Spleen (tissue), 11 donors: ENCODE results near the gene VWC2. TPM values are rescaled to one million over a fixed set of nuclear protein-coding genes. Genes with fewer than 3 reads are reported as not detected.

Experiments
- DNase-seq: peaks from one replicate; pipeline ENCODE4 v3.0.0-alpha.2; 2020
- H3K27ac ChIP-seq, 8 donors: fragments of 200-600 bp; sonication (generic) in 7 of 8; 1 replicate in 4 of 8; 2 replicates in 4 of 8; pipeline versions ENCODE4 v1.5.0 to v1.8.0; 2016 to 2021; ENCODE audit warnings: inconsistent platforms in 4 of 8, mild to moderate bottlenecking in 4 of 8, moderate library complexity in 1 of 8
- H3K27me3 ChIP-seq, 7 donors: fragments of 200-600 bp; sonication (generic) in 6 of 7; replicated peaks in 1 of 7; 1 replicate in 4 of 7; 2 replicates in 3 of 7; pipeline versions ENCODE4 v1.5.0 to v1.8.0; 2016 to 2021; ENCODE audit warnings: inconsistent platforms in 3 of 7, mild to moderate bottlenecking in 1 of 7
- H3K36me3 ChIP-seq, 6 donors: fragments of 200-600 bp; sonication (generic) in 5 of 6; 1 replicate in 4 of 6; 2 replicates in 2 of 6; pipeline versions ENCODE4 v1.5.0 to v1.8.0; 2016 to 2021; ENCODE audit warnings: inconsistent platforms in 2 of 6
- H3K4me1 ChIP-seq, 6 donors: fragments of 200-600 bp; sonication (generic) in 5 of 6; 1 replicate in 3 of 6; 2 replicates in 3 of 6; pipeline versions ENCODE4 v1.5.0 to v1.8.0; 2016 to 2021; ENCODE audit warnings: inconsistent platforms in 3 of 6
- H3K4me3 ChIP-seq, 8 donors: fragments of 200-600 bp; sonication (generic) in 7 of 8; 1 replicate in 4 of 8; 2 replicates in 4 of 8; pipeline versions ENCODE4 v1.5.0 to v1.8.0; 2016 to 2021; ENCODE audit warnings: inconsistent platforms in 4 of 8, mild to moderate bottlenecking in 4 of 8, moderate library complexity in 2 of 8
- H3K9me3 ChIP-seq, 8 donors: fragments of 200-600 bp; sonication (generic) in 7 of 8; 1 replicate in 4 of 8; 2 replicates in 4 of 8; pipeline versions ENCODE4 v1.5.0 to v1.8.0; 2016 to 2021; ENCODE audit warnings: inconsistent platforms in 4 of 8
- POLR2A ChIP-seq, 3 donors: fragments of 450-650 bp; IDR thresholded peaks; one replicate each; pipeline ENCODE4 v1.5.1; 2017; ENCODE audit warnings: antibody characterized with exemption in 3 of 3, mild to moderate bottlenecking in 1 of 3
- POLR2AphosphoS5 ChIP-seq, 3 donors: sonication (generic); formaldehyde crosslinking; IDR thresholded peaks; one replicate each; pipeline ENCODE4 v1.5.1; 2017; ENCODE audit warnings: antibody characterized with exemption in 3 of 3
- WGBS, 5 donors: extraction: QIAGEN DNeasy Blood & Tissue Kit in 3 of 5; methylation state at CpG; one replicate each; pipeline versions ENCODE4 v1.1.5 to v1.1.7; 2013 to 2018; 5-methylcytosine and 5-hydroxymethylcytosine counted together
- intact Hi-C: fragments of 100-400 bp; cut with DNase I; formaldehyde crosslinking; loops from one replicate; pipeline ENCODE4 v1.15.0; 2023; ENCODE audit warnings: low total_unique reads
- polyA plus RNA-seq, 3 donors: library from polyadenylated mRNA; stranded (reverse); fragments of 200-250 nt; gene quantifications; one replicate each; pipeline ENCODE4 v1.2.1, GENCODE V29; 2013
- total RNA-seq, 7 donors: library from RNA; depleted of rRNA in 3 of 7; stranded (reverse); fragments of >200 nt in 3 of 7; fragmentation: NEBNext Ultra II Directional in 4 of 7; extraction: Animal tissue kit (Norgen Biotek cat#: 25700) in 4 of 7; gene quantifications; one replicate each; pipeline versions ENCODE4 v1.1.0 to v1.2.1, GENCODE V29; 2016 to 2021
- TF ChIP-seq, protein P1 (sequence below), 11 experiments: fragments of 200-600 bp in 7 of 11; fragments of 450-650 bp in 4 of 11; sonication (generic) in 4 of 11; IDR thresholded peaks in 8 of 11; conservative IDR thresholded peaks in 3 of 11; 1 replicate in 7 of 11; 2 replicates in 4 of 11; pipeline versions ENCODE4 v1.4.0 to v1.8.0; 2016 to 2021; ENCODE audit warnings: antibody characterized with exemption in 11 of 11, inconsistent platforms in 4 of 11, mild to moderate bottlenecking in 1 of 11
- donor health status: healthy with polysubstance abuse.
- donor health status: DM: no; HTN: no; CAD: no; lungs with moderate emphysema.
- donor health status: DM: no; HTN: no; CAD: no.
- donor health status: Bipolar disorder and iron deficiency.
- donor health status: healthy.
- donor health status: DM: no; HTN: no; CAD: no.
- donor health status: DM: yes; HTN: yes; CAD: no.

VWC2 gene
- total and polyA plus RNA-seq, 10 donors: under 0.01 to 0.11 (median 0.07) TPM; not detected in 7

DNA sequence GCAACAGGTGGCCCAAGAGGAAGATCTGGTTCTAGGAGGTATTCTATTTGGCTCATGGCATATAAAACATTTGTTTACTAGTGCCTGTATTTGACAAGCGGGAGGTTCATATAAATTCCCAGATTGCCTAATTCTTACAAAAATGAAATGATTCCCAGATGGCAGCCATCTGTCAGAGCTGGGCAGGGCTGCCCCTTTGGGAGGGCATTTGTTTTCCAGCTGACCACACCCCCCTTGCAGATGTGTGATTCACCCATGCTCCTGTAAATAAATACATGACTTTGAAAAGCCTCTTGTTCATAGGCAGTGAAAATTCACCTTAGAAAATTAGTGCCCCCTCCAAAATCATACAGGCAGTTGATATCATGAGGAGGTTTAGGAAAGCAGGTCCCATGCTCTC lies 8.6 kb downstream of the VWC2 start:
- Histone ChIP-seq H3K9me3 (no peaks in the 10 kb centered on the region), H3K36me3 (no peaks in the 10 kb centered on the region), H3K27ac (no peak overlapping the region), H3K27me3 (peaks cover 0 to 19% (median 2%) of the 10 kb centered on the region in 7 donors), H3K4me3 (no peak overlapping the region), H3K4me1 (no peaks in the 10 kb centered on the region)
- no peak for DNase-seq
- intact Hi-C loops: no loop called here
- WGBS, 5 donors: 75 to 97% (median 91%) methylated on average over 1 of the region's 1 CpG
- TF ChIP-seq POLR2AphosphoS5 (IDR thresholded peaks at IDR 0.05): no peak

DNA sequence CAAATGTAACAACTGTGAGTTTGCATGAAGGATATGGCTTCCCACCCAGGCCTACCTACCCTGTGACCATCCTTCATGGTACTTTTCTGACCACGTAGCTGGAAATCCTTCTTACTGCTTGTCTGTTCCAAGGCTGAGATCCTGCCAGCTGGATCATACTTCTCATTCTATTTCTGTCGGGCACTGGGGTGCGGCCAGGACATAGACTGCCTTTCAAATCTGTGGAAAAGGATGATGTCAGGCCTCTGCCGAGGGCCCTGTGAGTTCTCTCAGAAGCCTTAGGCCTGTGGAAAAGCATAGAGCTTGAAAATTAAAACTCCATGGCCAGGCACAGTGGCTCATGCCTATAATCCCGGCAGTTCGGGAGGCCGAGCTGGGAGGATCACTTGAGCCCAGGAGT lies 10.0 kb downstream of the VWC2 start:
- no peaks in the 10 kb centered on the region for H3K4me1 ChIP-seq
- TF ChIP-seq, protein P1, sequence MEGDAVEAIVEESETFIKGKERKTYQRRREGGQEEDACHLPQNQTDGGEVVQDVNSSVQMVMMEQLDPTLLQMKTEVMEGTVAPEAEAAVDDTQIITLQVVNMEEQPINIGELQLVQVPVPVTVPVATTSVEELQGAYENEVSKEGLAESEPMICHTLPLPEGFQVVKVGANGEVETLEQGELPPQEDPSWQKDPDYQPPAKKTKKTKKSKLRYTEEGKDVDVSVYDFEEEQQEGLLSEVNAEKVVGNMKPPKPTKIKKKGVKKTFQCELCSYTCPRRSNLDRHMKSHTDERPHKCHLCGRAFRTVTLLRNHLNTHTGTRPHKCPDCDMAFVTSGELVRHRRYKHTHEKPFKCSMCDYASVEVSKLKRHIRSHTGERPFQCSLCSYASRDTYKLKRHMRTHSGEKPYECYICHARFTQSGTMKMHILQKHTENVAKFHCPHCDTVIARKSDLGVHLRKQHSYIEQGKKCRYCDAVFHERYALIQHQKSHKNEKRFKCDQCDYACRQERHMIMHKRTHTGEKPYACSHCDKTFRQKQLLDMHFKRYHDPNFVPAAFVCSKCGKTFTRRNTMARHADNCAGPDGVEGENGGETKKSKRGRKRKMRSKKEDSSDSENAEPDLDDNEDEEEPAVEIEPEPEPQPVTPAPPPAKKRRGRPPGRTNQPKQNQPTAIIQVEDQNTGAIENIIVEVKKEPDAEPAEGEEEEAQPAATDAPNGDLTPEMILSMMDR (IDR thresholded peaks at IDR 0.05 in 8 of 11, conservative IDR thresholded peaks at IDR 0.05 in 3 of 11): no peak
- no peak overlapping the region for H3K27ac ChIP-seq
- no peaks in the 10 kb centered on the region for H3K36me3 ChIP-seq
- 80 to 87% (median 86%) methylated on average over 7 of the region's 7 CpGs for WGBS, 5 donors
- H3K27me3 ChIP-seq: peaks cover 0 to 4% (median 0%) of the 10 kb centered on the region in 7 donors
- intact Hi-C loops: no loop called here
- no peaks in the 10 kb centered on the region for H3K9me3 ChIP-seq
- no peak for DNase-seq
- no peak overlapping the region for H3K4me3 ChIP-seq

- H3K27me3 ChIP-seq: no peaks in the 10 kb centered on the region
- H3K27ac ChIP-seq: no peak overlapping the region
- intact Hi-C loops: no loop called here
- TF ChIP-seq, protein P1 (IDR thresholded peaks at IDR 0.05 in 8 of 11, conservative IDR thresholded peaks at IDR 0.05 in 3 of 11): no peak
- TF ChIP-seq POLR2AphosphoS5 (IDR thresholded peaks at IDR 0.05) (no peak), POLR2A (IDR thresholded peaks at IDR 0.05) (no peak)
- no peaks in the 10 kb centered on the region for H3K4me1 ChIP-seq
- H3K9me3 ChIP-seq: no peaks in the 10 kb centered on the region
- no peak for DNase-seq
- no peak overlapping the region for H3K4me3 ChIP-seq
- H3K36me3 ChIP-seq: no peaks in the 10 kb centered on the region
- 75 to 88% (median 82%) methylated on average over 4 to 5 of the region's 5 CpGs for WGBS, 5 donors
These were observed 14.5 kb downstream of the VWC2 start for GRCh38 chr7:49787980-49788379.

DNA sequence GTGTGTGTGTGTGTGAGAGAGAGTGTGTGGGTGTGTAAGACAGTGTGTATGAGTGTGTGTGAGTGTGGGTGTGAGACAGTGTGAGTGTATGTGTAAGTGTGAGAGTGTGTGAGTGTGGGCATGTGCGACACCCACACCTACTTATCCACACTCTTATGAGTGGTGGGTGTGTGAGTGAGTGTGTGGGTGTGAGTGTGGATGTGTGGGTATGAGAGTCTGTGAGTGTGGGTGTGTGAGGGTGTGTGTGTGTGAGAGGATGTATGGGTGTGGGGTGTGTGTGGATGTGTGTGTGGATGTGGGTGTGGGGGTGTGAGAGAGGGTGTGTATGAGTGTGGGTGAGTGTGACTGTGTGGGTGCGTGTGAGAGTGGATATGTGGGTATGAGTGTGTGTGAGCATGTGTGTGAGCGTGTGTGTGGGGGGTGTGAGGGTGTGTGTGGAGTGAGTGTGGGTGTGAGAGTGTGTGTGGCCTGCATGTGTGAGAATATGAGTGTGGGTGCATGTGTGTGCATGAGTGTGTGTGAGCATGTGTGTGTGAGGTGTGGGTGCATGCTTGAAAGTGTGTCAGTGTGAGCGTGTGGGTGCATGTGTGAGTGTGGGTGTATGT lies 15.1 kb downstream of the VWC2 start:
- no peak for TF ChIP-seq POLR2A (IDR thresholded peaks at IDR 0.05)
- TF ChIP-seq, protein P1 (IDR thresholded peaks at IDR 0.05 in 8 of 11, conservative IDR thresholded peaks at IDR 0.05 in 3 of 11): no peak
- TF ChIP-seq POLR2AphosphoS5 (IDR thresholded peaks at IDR 0.05): no peak
- Histone ChIP-seq H3K27me3 (no peaks in the 10 kb centered on the region), H3K9me3 (no peaks in the 10 kb centered on the region), H3K27ac (no peak overlapping the region), H3K4me3 (no peak overlapping the region), H3K36me3 (no peaks in the 10 kb centered on the region), H3K4me1 (no peaks in the 10 kb centered on the region)
- intact Hi-C loops: no loop called here
- WGBS, 5 donors: 87 to 95% (median 93%) methylated on average over 4 of the region's 4 CpGs
- DNase-seq: no peak

GRCh38 chr7:49789736-49790135 lies 16.3 kb downstream of the VWC2 start:
- no peak for DNase-seq
- H3K27me3 ChIP-seq: no peaks in the 10 kb centered on the region
- H3K36me3 ChIP-seq: no peaks in the 10 kb centered on the region
- intact Hi-C loops: no loop called here
- no peak overlapping the region for H3K4me3 ChIP-seq
- H3K4me1 ChIP-seq: no peaks in the 10 kb centered on the region
- TF ChIP-seq POLR2A (IDR thresholded peaks at IDR 0.05): no peak
- TF ChIP-seq, protein P1 (IDR thresholded peaks at IDR 0.05 in 8 of 11, conservative IDR thresholded peaks at IDR 0.05 in 3 of 11): no peak
- no peak for TF ChIP-seq POLR2AphosphoS5 (IDR thresholded peaks at IDR 0.05)
- no peaks in the 10 kb centered on the region for H3K9me3 ChIP-seq
- 77 to 83% (median 83%) methylated on average over 8 of the region's 8 CpGs for WGBS, 5 donors
- H3K27ac ChIP-seq: no peak overlapping the region
